H1 (cell line): ENCODE measurements around the gene RREB1. TPM values are rescaled to one million over a fixed set of nuclear protein-coding genes. Genes with fewer than 3 reads are reported as not detected.

Experiments
- CTCF ChIA-PET: fragments of 300-600 bp; sonication (Branson Sonifier 250); formaldehyde crosslinking; loops from one replicate; lab custom pipeline; 2021; ENCODE audit not compliant: partially characterized antibody; lab: Charles Lee
- POLR2A ChIA-PET: fragments of 300-600 bp; sonication (Branson Sonifier 250); formaldehyde crosslinking; loops from one replicate; lab custom pipeline; 2021; ENCODE audit warnings: inconsistent platforms; ENCODE audit not compliant: partially characterized antibody; lab: Charles Lee
- DNase-seq, 2 experiments: peaks; one replicate each; pipeline versions ENCODE4 v3.0.0 to v3.0.0-alpha.2; 2010 to 2022; ENCODE audit warnings: low spot score in 2 of 2, low read depth in 1 of 2, mixed read lengths in 1 of 2
- FAIRE-seq: peaks from 2 replicates; lab custom pipeline; 2011; peaks lifted over from hg19 to GRCh38; lab: Jason Lieb, UNC
- H2AFZ ChIP-seq: 2 replicates; pipeline ENCODE4 v1.8.1; 2012; ENCODE audit warnings: low read length, inconsistent platforms
- H2AK5ac ChIP-seq: 2 replicates; pipeline ENCODE4 v1.6.1; 2013; ENCODE audit warnings: low read depth, low read length
- H2BK120ac ChIP-seq: replicated peaks from 2 replicates; pipeline ENCODE3; 2013; ENCODE audit warnings: low read depth, low read length, inconsistent platforms
- H2BK12ac ChIP-seq: 2 replicates; pipeline ENCODE4 v1.6.1; 2013; ENCODE audit warnings: low read depth, low read length
- H2BK15ac ChIP-seq: 2 replicates; pipeline ENCODE4 v1.6.1; 2013; ENCODE audit warnings: low read length
- H2BK20ac ChIP-seq: 2 replicates; pipeline ENCODE4 v1.6.1; 2013; ENCODE audit warnings: low read length
- H2BK5ac ChIP-seq: 2 replicates; pipeline ENCODE4 v1.6.1; 2013; ENCODE audit warnings: low read depth, low read length
- H3K14ac ChIP-seq: 2 replicates; pipeline ENCODE4 v1.6.1; 2013; ENCODE audit warnings: inconsistent platforms; ENCODE audit not compliant: insufficient read length
- H3K18ac ChIP-seq: 2 replicates; pipeline ENCODE4 v1.6.1; 2013; ENCODE audit warnings: low read length; ENCODE audit errors: extremely low read depth
- H3K23ac ChIP-seq: 2 replicates; pipeline ENCODE4 v1.6.1; 2013; ENCODE audit warnings: inconsistent platforms; ENCODE audit not compliant: insufficient read length
- H3K23me2 ChIP-seq: 2 replicates; pipeline ENCODE4 v1.6.1; 2013; ENCODE audit warnings: low read depth, low read length
- H3K27ac ChIP-seq: 2 replicates; pipeline ENCODE4 v1.6.1; 2011; ENCODE audit warnings: low read depth, low read length, inconsistent platforms
- H3K27me3 ChIP-seq, 4 experiments: replicated peaks in 1 of 4; 1 replicate in 1 of 4; 2 replicates in 3 of 4; pipeline versions ENCODE4 v1.6.1 to v1.8.1; 2011 to 2013; ENCODE audit warnings: low read length in 3 of 4, mild to moderate bottlenecking in 3 of 4, inconsistent platforms in 2 of 4, mixed read lengths in 2 of 4, moderate library complexity in 1 of 4; ENCODE audit not compliant: control insufficient read depth in 3 of 4, insufficient read depth in 3 of 4; ENCODE audit errors: extremely low read depth in 1 of 4
- H3K36me3 ChIP-seq, 4 experiments: 2 replicates each; pipeline versions ENCODE4 v1.6.1 to v1.8.1; 2011 to 2013; ENCODE audit warnings: mild to moderate bottlenecking in 4 of 4, low read length in 3 of 4, moderate library complexity in 2 of 4, control low read depth in 1 of 4, inconsistent platforms in 1 of 4; ENCODE audit not compliant: insufficient read depth in 4 of 4, control insufficient read depth in 2 of 4
- H3K4ac ChIP-seq: replicated peaks from 2 replicates; pipeline ENCODE3; 2013; ENCODE audit warnings: low read length, low read depth, mixed read lengths, inconsistent platforms; ENCODE audit not compliant: insufficient read length
- H3K4me1 ChIP-seq, 4 experiments: replicated peaks in 1 of 4; 1 replicate in 1 of 4; 2 replicates in 3 of 4; pipeline versions ENCODE4 v1.6.1 to v1.8.1; 2011 to 2013; ENCODE audit warnings: low read length in 3 of 4, inconsistent platforms in 2 of 4, mixed read lengths in 1 of 4; ENCODE audit not compliant: insufficient read depth in 4 of 4, control insufficient read depth in 3 of 4
- H3K4me2 ChIP-seq, 2 experiments: 2 replicates each; pipeline versions ENCODE4 v1.6.1 to v1.8.1; 2011 to 2013; ENCODE audit warnings: low read depth in 2 of 2, low read length in 2 of 2, control low read depth in 1 of 2, inconsistent platforms in 1 of 2, mild to moderate bottlenecking in 1 of 2; ENCODE audit not compliant: insufficient read depth in 1 of 2
- H3K4me3 ChIP-seq, 4 experiments: fragments of 200-600, 300-600 bp in 1 of 4; sonication (generic), shearing (Covaris generic), sonication (Bioruptor Twin) in 1 of 4; 2 replicates each; pipeline versions ENCODE4 v1.5.1 to v1.8.1; 2011 to 2016; ENCODE audit warnings: low read length in 4 of 4, low read depth in 3 of 4, control low read depth in 2 of 4, inconsistent platforms in 2 of 4, mild to moderate bottlenecking in 2 of 4, mixed read lengths in 1 of 4, moderate library complexity in 1 of 4; ENCODE audit not compliant: insufficient read depth in 2 of 4; ENCODE audit errors: extremely low read depth in 1 of 4
- H3K56ac ChIP-seq: replicated peaks from 2 replicates; pipeline ENCODE3; 2013; ENCODE audit warnings: low read depth, mild to moderate bottlenecking, mixed read lengths, low read length, inconsistent platforms; ENCODE audit not compliant: insufficient read length
- H3K79me1 ChIP-seq: 2 replicates; pipeline ENCODE4 v1.6.1; 2013; ENCODE audit warnings: low read depth, low read length, control low read depth
- H3K79me2 ChIP-seq, 2 experiments: 2 replicates each; pipeline versions ENCODE4 v1.6.1 to v1.8.1; 2012 to 2013; ENCODE audit warnings: low read length in 2 of 2, mild to moderate bottlenecking in 2 of 2, inconsistent platforms in 1 of 2; ENCODE audit not compliant: insufficient read depth in 2 of 2, control insufficient read depth in 1 of 2
- H3K9ac ChIP-seq, 4 experiments: replicated peaks in 1 of 4; 1 replicate in 1 of 4; 2 replicates in 3 of 4; pipeline versions ENCODE4 v1.6.1 to v1.8.1; 2011 to 2013; ENCODE audit warnings: low read depth in 3 of 4, low read length in 3 of 4, control low read depth in 2 of 4, mild to moderate bottlenecking in 2 of 4, moderate library complexity in 2 of 4, inconsistent platforms in 1 of 4; ENCODE audit errors: extremely low read depth in 1 of 4
- H3K9me3 ChIP-seq, 2 experiments: 2 replicates each; pipeline versions ENCODE4 v1.6.1 to v1.8.1; 2012 to 2013; ENCODE audit warnings: mild to moderate bottlenecking in 2 of 2, moderate library complexity in 2 of 2, control low read depth in 1 of 2, inconsistent platforms in 1 of 2, low read depth in 1 of 2, low read length in 1 of 2, mixed read lengths in 1 of 2; ENCODE audit not compliant: insufficient read depth in 2 of 2
- H4K20me1 ChIP-seq, 2 experiments: replicated peaks in 1 of 2; 2 replicates each; pipeline versions ENCODE3 to v1.8.1; 2011 to 2013; ENCODE audit warnings: inconsistent platforms in 2 of 2, low read length in 2 of 2, mild to moderate bottlenecking in 1 of 2; ENCODE audit not compliant: insufficient read depth in 2 of 2, control insufficient read depth in 1 of 2
- H4K5ac ChIP-seq: 2 replicates; pipeline ENCODE4 v1.6.1; 2013; ENCODE audit warnings: low read length, low read depth, mixed read lengths, inconsistent platforms; ENCODE audit not compliant: insufficient read length
- H4K8ac ChIP-seq: 2 replicates; pipeline ENCODE4 v1.8.0; 2013; ENCODE audit warnings: mild to moderate bottlenecking, moderate library complexity, low read length, inconsistent platforms; ENCODE audit not compliant: insufficient read depth; ENCODE audit errors: extremely low read depth
- H4K91ac ChIP-seq: replicated peaks from 2 replicates; pipeline ENCODE3; 2013; ENCODE audit warnings: low read length, mixed read lengths, inconsistent platforms; ENCODE audit not compliant: insufficient read length
- BCL11A ChIP-seq, 2 experiments: IDR thresholded peaks; one replicate each; pipeline ENCODE4 v1.6.1; 2011; ENCODE audit warnings: low read depth in 2 of 2, low read length in 2 of 2, mild to moderate bottlenecking in 2 of 2
- BRCA1 ChIP-seq: IDR thresholded peaks from 2 replicates; pipeline ENCODE4 v1.6.1; 2012; ENCODE audit warnings: low read depth, low read length, improper control_type of control experiment
- CBX8 ChIP-seq: fragments of 300-800, 300-1000 bp; sonication (generic); IDR thresholded peaks from 2 replicates; pipeline ENCODE4 v1.7.1; 2016; ENCODE audit warnings: low read depth, low read length, borderline replicate concordance
- HDAC2 ChIP-seq, 2 experiments: fragments of 300-600 bp in 1 of 2; sonication (generic) in 1 of 2; IDR thresholded peaks; 2 replicates each; pipeline ENCODE4 v1.6.1; 2011 to 2012; ENCODE audit warnings: low read depth in 2 of 2, low read length in 2 of 2, mild to moderate bottlenecking in 2 of 2, moderate library complexity in 2 of 2, borderline replicate concordance in 1 of 2, inconsistent platforms in 1 of 2
- KDM5A ChIP-seq: fragments of 200-600 bp; IDR thresholded peaks from 2 replicates; pipeline ENCODE4 v1.7.1; 2012; ENCODE audit warnings: mild to moderate bottlenecking, low read length, inconsistent platforms, mixed read lengths
- RFX5 ChIP-seq: IDR thresholded peaks from 2 replicates; pipeline ENCODE4 v1.6.1; 2011; ENCODE audit warnings: low read depth, low read length, improper control_type of control experiment, borderline replicate concordance
- SAP30 ChIP-seq: fragments of 300-600 bp; sonication (generic); IDR thresholded peaks from 2 replicates; pipeline ENCODE4 v1.7.1; 2012; ENCODE audit warnings: low read length, moderate library complexity, mild to moderate bottlenecking, inconsistent platforms; ENCODE audit not compliant: insufficient read depth, insufficient replicate concordance
- SP1 ChIP-seq: IDR thresholded peaks from 2 replicates; pipeline ENCODE4 v1.6.1; 2011; ENCODE audit warnings: low read depth, low read length
- SP2 ChIP-seq: IDR thresholded peaks from 2 replicates; pipeline ENCODE4 v1.6.1; 2012; ENCODE audit warnings: mild to moderate bottlenecking, low read length, inconsistent platforms
- SRF ChIP-seq: IDR thresholded peaks from 2 replicates; pipeline ENCODE4 v1.6.1; 2011; ENCODE audit warnings: mild to moderate bottlenecking, low read depth, low read length, moderate library complexity
- TBP ChIP-seq: IDR thresholded peaks from 2 replicates; pipeline ENCODE4 v1.6.1; 2011; ENCODE audit warnings: low read depth, low read length, improper control_type of control experiment
- WGBS, 2 experiments: shearing (Covaris generic) in 1 of 2; methylation state at CpG; one replicate each; pipeline versions ENCODE4 v1.1.6 to v1.1.7; 2013 to 2015; ENCODE audit warnings: low lambda C conversion rate in 2 of 2, mixed read lengths in 2 of 2, inconsistent platforms in 1 of 2, low coverage in 1 of 2, missing lambda C conversion rate in 1 of 2; ENCODE audit not compliant: insufficient replicate concordance in 2 of 2, insufficient coverage in 1 of 2, insufficient read length in 1 of 2; ENCODE audit errors: extremely low coverage in 1 of 2, missing lambda C conversion rate in 1 of 2; 5-methylcytosine and 5-hydroxymethylcytosine counted together
- polyA plus RNA-seq, 7 experiments: library from polyadenylated mRNA; depleted of rRNA in 3 of 7; stranded (reverse) in 5 of 7; unstranded in 2 of 7; fragments of >200 nt in 5 of 7; fragments of 200-250 nt in 2 of 7; gene quantifications; 1 replicate in 5 of 7; 2 replicates in 1 of 7; 4 replicates in 1 of 7; pipeline versions ENCODE4 v1.2.1 to v1.2.3, GENCODE V29; 2011 to 2013; ENCODE audit warnings: missing spikeins in 2 of 7, mixed read lengths in 2 of 7
- total RNA-seq: library from RNA; stranded (reverse); fragmentation: NEBNext Ultra II Directional; extraction: Animal tissue kit (Norgen Biotek cat#: 25700); gene quantifications from 2 replicates; pipeline ENCODE4 v1.2.1, GENCODE V29; 2021

The RREB1 gene
- total and polyA plus RNA-seq, 2 of the 8 experiments (the other 6 are each of a cell fraction or from before 2014, with no cell fraction given), result 3.9 to 34.7 TPM

DNA sequence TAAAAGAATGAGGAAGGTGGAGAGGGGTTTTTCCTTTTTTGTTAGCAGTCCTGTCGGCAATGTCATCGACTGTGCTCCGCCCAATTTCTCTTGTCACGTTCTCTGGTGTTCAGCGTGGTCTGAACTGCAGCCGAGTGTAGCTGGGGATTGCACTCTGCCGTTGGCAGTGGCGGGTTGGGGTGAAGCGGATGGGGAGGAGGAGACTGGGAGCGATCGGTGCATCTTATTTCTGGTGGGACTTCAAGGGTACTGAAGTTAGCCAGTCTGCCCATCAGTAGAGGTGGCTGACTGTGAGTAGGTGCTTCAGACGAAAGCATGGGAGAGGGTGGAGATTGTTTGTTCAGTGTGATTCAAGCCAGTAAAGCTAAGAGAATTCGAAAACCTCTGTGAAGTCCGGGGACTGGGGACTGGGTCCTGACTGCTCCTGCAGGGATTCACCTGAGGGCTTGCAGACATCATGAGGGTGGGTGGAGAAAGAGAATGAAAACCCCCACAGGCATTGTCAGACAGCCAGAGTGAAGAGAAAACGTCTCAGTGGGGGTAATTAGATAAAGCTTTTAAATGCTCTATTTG, 5.1 kb downstream of the RREB1 start:
- peaks cover 6 to 16% (median 11%) of the 10 kb centered on the region in 4 experiments for H3K4me1 ChIP-seq
- H2BK20ac ChIP-seq, result no peak overlapping the region
- no peak overlapping the region for H4K91ac ChIP-seq
- CTCF ChIA-PET, result interaction anchor here (1.3 to 1.7 kb wide), 2 partner anchors 126 to 388 kb away, joined by 3 to 5 read pairs; no protein-coding TSS in a partner anchor
- H3K14ac ChIP-seq, result no peak overlapping the region
- FAIRE-seq, result no peak
- H3K4ac ChIP-seq, result no peak overlapping the region
- TF ChIP-seq BRCA1 (no peak), CBX8 (no peak), RFX5 (no peak), SP1 (no peak), TBP (no peak), BCL11A (IDR thresholded peaks at IDR 0.05; ENCODE audit: low read depth in 2 of 2, low read length in 2 of 2) (no peak), SP2 (no peak), SRF (no peak), SAP30 (no peak), KDM5A (no peak), HDAC2 (IDR thresholded peaks at IDR 0.05; ENCODE audit: borderline replicate concordance in 1 of 2, low read depth in 2 of 2, low read length in 2 of 2) (no peak)
- no peaks in the 10 kb centered on the region for H3K9me3 ChIP-seq
- H2BK15ac ChIP-seq, result no peak overlapping the region
- H3K27me3 ChIP-seq, result peaks cover 0 to 21% (median 8%) of the 10 kb centered on the region in 4 experiments; a peak in 5 of 7 replicates
- H2BK5ac ChIP-seq, result no peak overlapping the region
- H3K23me2 ChIP-seq, result peaks cover 4% of the 10 kb centered on the region; the same call in 1 of the 2 replicates
- no peak overlapping the region for H3K18ac ChIP-seq
- peak overlapping the region; percentile 48 to 74 for H3K4me2 ChIP-seq
- no peak overlapping the region for H3K23ac ChIP-seq
- H3K56ac ChIP-seq, result no peak overlapping the region
- no peak overlapping the region for H4K5ac ChIP-seq
- H2BK12ac ChIP-seq, result no peak overlapping the region
- H2AFZ ChIP-seq, result no peak overlapping the region
- H3K4me3 ChIP-seq, result peak overlapping the region in 1 of 4 experiments; percentile 33; a peak in 2 of 8 replicates
- peaks cover 20 to 25% of the 10 kb centered on the region in 2 experiments for H4K20me1 ChIP-seq
- H4K8ac ChIP-seq, result no peak overlapping the region
- H3K79me1 ChIP-seq, result peaks cover 8% of the 10 kb centered on the region
- no peaks in the 10 kb centered on the region for H3K36me3 ChIP-seq
- no peak overlapping the region for H2AK5ac ChIP-seq
- no peak overlapping the region for H2BK120ac ChIP-seq
- H3K27ac ChIP-seq, result no peak overlapping the region
- POLR2A ChIA-PET, result interaction anchor here (1.1 kb wide), 1 partner anchor 25 kb away, joined by 3 read pairs; no protein-coding TSS in a partner anchor
- no peak for DNase-seq
- peaks cover 5 to 83% of the 10 kb centered on the region in 2 experiments; a peak in 3 of 4 replicates for H3K79me2 ChIP-seq
- WGBS, 2 experiments, result 36% methylated on average over 15 of the region's 15 CpGs; no CpG with 5 or more reads in 1 of the 2 experiments
- peak overlapping the region in 1 of 4 experiments; percentile 38; a peak in 2 of 7 replicates for H3K9ac ChIP-seq
